KOPT-K1 (cell line): ENCODE results near the gene NENF.
"Not testable (repeated sequence)": the region's sequence is repeated elsewhere in the genome, so short reads cannot be mapped to it uniquely, and the experiment has no call there.

ENCODE experiments used
- H3K27ac ChIP-seq: fragments of 200-600 bp; sonication (generic); 2 replicates; pipeline ENCODE4 v1.5.1; 2016; ENCODE audit warnings: antibody characterized with exemption, mild to moderate bottlenecking, low read depth, low read length; ENCODE audit not compliant: poor library complexity, severe bottlenecking
- H3K36me3 ChIP-seq: fragments of 200-600 bp; sonication (generic); 2 replicates; pipeline ENCODE4 v1.5.1; 2017; ENCODE audit warnings: antibody characterized with exemption, mild to moderate bottlenecking, low read length, moderate library complexity; ENCODE audit not compliant: insufficient read depth
- H3K9me3 ChIP-seq: fragments of 200-600 bp; sonication (generic); 2 replicates; pipeline ENCODE4 v1.5.1; 2017; ENCODE audit warnings: antibody characterized with exemption, low read length, mild to moderate bottlenecking; ENCODE audit not compliant: insufficient read depth, poor library complexity, severe bottlenecking

Gene NENF

GRCh38 chr1:212463565-212464285 lies 31.0 kb downstream of the NENF start:
- no peaks in the 10 kb centered on the region for H3K36me3 ChIP-seq
- H3K9me3 ChIP-seq, result no peaks in the 10 kb centered on the region
- no peak overlapping the region for H3K27ac ChIP-seq

DNA sequence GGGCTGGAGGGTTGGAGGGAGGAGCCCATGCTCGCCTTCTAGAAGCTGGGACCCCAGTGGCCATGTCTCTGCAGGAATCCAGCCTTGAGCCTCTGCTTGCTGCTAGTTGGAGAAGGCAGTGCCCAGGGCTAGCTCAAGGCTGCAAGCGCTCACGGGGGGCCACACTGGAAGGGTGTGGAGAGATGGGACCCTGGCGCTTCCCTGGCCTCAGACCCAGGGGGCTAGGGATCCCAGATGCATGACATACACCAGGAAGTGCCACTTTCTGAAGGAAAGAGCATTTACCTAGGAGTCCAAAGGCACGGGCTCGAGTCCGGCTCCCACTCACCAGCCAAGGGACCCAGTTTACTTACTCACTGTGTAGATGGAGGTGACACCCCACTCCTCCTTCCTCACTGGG lies 32.6 kb downstream of the NENF start:
- Histone ChIP-seq H3K27ac (no peak overlapping the region), H3K36me3 (no peaks in the 10 kb centered on the region), H3K9me3 (no peaks in the 10 kb centered on the region)

DNA sequence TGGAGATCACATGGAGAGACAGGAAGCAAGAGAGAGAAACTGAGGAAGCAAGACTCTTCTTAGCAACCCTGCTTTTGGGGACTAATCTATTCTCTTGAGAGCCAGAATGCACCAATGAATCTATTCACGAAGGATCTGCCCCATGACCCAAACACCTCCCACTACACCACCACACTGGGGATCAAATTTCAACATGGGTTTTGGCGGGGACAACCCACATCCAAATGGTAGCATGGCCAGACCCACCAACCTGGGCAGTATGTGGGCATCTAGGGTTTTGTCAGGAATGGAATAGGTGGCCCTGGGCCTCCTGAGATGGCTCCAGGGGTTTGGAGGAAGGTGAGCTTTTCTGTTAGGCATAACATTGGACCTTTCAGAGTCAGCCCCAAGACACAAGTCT lies 33.7 kb downstream of the NENF start:
- no peak overlapping the region for H3K27ac ChIP-seq
- no peaks in the 10 kb centered on the region for H3K9me3 ChIP-seq
- H3K36me3 ChIP-seq, result no peaks in the 10 kb centered on the region

DNA sequence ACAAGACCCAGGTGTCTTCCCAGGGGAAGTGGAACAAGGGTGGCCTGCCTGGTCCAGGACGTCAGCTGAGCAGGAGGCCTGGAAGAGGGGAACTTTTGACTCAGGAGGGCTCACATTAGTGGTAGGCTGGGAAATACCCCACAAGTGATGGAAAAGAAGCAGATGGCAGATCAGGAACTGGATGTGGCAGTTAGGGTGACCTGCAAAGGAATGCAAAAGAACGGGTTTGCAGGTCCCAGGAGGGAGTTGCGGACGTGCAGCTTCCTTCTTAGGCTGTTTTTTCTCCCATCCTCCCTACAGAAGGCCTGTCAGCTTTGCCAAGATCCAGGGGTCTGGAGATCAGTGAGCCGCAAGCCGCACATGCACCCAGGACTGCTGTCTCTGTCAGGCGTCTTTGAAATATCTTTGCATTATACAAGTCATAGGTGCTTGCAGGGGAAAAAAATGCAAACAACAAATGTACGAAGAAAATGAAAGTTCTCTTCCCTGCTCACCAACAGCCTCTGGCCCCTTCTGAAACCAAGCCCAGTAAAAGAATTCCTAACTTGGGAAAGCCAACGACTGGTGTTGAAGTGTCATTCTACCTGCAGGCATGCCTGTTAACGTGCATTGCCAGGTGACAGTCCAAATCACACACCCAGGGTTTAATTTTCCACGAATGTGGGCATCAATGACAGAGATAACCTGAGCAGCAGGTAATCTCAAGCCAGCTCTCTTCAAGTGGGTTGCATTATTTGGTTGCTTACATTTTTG lies 34.4 kb downstream of the NENF start:
- no peaks in the 10 kb centered on the region for H3K9me3 ChIP-seq
- H3K27ac ChIP-seq, result no peak overlapping the region
- H3K36me3 ChIP-seq, result no peaks in the 10 kb centered on the region

GRCh38 chr1:212467843-212468482 lies 35.2 kb downstream of the NENF start:
- no peaks in the 10 kb centered on the region for H3K9me3 ChIP-seq
- no peak overlapping the region for H3K27ac ChIP-seq
- no peaks in the 10 kb centered on the region for H3K36me3 ChIP-seq

- Histone ChIP-seq H3K9me3 (no peaks in the 10 kb centered on the region), H3K27ac (no peak overlapping the region), H3K36me3 (no peaks in the 10 kb centered on the region)
Measured at GRCh38 chr1:212470059-212470458, 37.3 kb downstream of the NENF start.

GRCh38 chr1:212471286-212471685 lies 38.6 kb downstream of the NENF start:
- Histone ChIP-seq H3K27ac (no peak overlapping the region), H3K36me3 (no peaks in the 10 kb centered on the region), H3K9me3 (no peaks in the 10 kb centered on the region)

DNA sequence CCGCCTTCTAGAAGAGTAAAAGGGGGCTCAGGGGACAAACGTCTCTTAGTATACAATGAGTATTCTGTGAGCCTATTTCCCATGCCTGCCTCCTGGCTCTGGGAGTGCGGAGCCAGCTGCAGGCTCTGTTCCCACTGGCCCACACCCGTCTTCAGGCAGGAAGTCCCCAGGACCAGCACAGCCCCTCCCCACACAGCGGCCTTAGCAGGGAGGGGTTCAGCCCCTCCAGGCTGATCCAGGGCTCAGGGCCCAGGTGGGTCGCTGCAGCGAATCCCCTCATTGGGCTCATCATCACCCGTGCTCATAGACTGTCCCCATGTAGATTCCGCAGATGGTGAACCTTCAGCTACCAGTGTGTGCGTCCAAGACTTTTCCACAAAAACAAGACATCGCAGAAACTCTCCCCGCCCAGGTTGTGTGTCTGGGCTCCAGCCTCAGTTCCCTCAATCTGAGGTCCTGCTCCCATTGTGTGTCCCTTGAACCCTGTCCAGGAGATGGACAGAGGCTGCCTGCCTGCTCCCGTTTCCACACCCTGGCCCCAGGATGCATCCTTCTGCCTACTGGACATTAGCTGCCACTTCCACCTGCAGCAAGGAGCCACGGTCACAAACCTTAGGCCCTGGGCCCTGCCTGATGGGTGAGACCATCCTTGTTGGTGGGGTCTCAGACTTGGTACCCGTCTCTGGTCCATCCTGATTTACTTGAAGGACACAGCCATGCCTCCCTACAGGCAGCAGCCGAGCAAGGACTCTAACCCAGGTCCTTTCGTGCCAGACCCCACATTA lies 39.4 kb downstream of the NENF start:
- no peaks in the 10 kb centered on the region for H3K9me3 ChIP-seq
- H3K27ac ChIP-seq, result no peak overlapping the region
- no peaks in the 10 kb centered on the region for H3K36me3 ChIP-seq

- no peak overlapping the region for H3K27ac ChIP-seq
- no peaks in the 10 kb centered on the region for H3K9me3 ChIP-seq
- no peaks in the 10 kb centered on the region for H3K36me3 ChIP-seq
Measured at GRCh38 chr1:212473729-212474128, 41.0 kb downstream of the NENF start.

- Histone ChIP-seq H3K27ac (no peak overlapping the region), H3K36me3 (no peaks in the 10 kb centered on the region), H3K9me3 (no peaks in the 10 kb centered on the region)
Measured at GRCh38 chr1:212475151-212475550, 42.4 kb downstream of the NENF start.

DNA sequence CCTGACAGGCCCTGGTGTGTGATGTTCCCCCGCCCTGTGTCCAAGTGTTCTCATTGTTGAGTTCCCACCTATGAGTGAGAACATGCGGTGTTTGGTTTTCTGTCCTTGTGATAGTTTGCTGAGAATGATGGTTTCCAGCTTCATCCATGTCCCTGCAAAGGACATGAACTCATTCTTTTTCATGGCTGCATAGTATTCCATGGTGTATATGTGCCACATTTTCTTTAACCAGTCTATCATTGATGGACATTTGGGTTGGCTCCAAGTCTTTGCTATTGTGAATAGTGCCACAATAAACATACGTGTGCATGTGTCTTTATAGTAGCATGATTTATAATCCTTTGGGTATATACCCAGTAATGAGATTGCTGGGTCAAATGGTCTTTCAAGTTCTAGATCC lies 43.1 kb downstream of the NENF start:
- H3K9me3 ChIP-seq, H3K27ac ChIP-seq, H3K36me3 ChIP-seq: not testable (repeated sequence)

- Histone ChIP-seq H3K36me3 (no peaks in the 10 kb centered on the region), H3K9me3 (no peaks in the 10 kb centered on the region), H3K27ac (no peak overlapping the region)
Measured at GRCh38 chr1:212477014-212477679, 44.4 kb downstream of the NENF start.

GRCh38 chr1:212477680-212478466 lies 45.2 kb downstream of the NENF start:
- Histone ChIP-seq H3K36me3 (no peaks in the 10 kb centered on the region), H3K27ac (no peak overlapping the region), H3K9me3 (no peaks in the 10 kb centered on the region)

DNA sequence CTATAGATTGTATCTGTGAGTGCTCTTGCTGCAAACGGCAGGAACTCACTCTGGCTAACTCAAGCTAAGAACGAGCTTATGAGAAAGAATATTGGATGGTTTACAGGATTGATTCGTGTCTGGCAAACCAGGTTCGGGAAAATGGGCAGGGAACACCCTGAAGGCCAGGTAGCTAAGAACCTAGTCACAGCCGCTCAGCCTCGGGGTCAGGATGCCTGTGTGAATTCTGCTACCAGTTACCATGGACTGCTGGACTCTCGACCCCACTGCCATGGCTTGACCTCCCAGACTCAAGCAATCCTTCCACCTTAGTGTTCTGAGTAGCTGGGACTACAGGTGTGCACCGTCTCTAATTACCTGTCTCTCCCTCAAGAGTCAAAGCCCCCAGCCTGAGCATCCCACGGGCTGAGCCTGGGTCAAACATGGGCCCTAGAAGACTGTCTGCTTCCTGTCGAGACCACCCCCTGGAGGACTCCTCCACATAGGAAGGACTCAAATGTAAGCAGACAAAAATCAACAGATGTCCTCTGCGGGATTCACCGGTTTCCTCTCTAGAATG lies 45.8 kb downstream of the NENF start:
- no peaks in the 10 kb centered on the region for H3K36me3 ChIP-seq
- no peak overlapping the region for H3K27ac ChIP-seq
- H3K9me3 ChIP-seq, result no peaks in the 10 kb centered on the region
